Subcutaneous abdominal adipose tissue (tissue), 5 donors: ENCODE measurements around the gene PRDM16.

Source experiments
- H3K27ac ChIP-seq: one replicate; pipeline ENCODE4 v1.7.0; 2013; ENCODE audit warnings: low read depth, mild to moderate bottlenecking, inconsistent platforms, low read length, moderate library complexity
- H3K27me3 ChIP-seq, 5 donors: one replicate each; pipeline ENCODE4 v1.7.0; 2013; ENCODE audit warnings: low read length in 5 of 5, inconsistent platforms in 1 of 5; ENCODE audit not compliant: control insufficient read depth in 5 of 5, insufficient read depth in 4 of 5
- H3K36me3 ChIP-seq, 5 donors: one replicate each; pipeline ENCODE4 v1.7.0; 2013; ENCODE audit warnings: low read length in 5 of 5; ENCODE audit not compliant: control insufficient read depth in 5 of 5, insufficient read depth in 5 of 5
- H3K4me1 ChIP-seq, 5 donors: one replicate each; pipeline ENCODE4 v1.7.0; 2013; ENCODE audit warnings: low read length in 5 of 5, mild to moderate bottlenecking in 3 of 5, moderate library complexity in 1 of 5; ENCODE audit not compliant: control insufficient read depth in 5 of 5, insufficient read depth in 5 of 5
- H3K4me3 ChIP-seq, 5 donors: one replicate each; pipeline ENCODE4 v1.7.0; 2013; ENCODE audit warnings: low read length in 5 of 5, low read depth in 1 of 5
- H3K9ac ChIP-seq, 5 donors: one replicate each; pipeline ENCODE4 v1.7.0; 2013; ENCODE audit warnings: low read length in 5 of 5, mild to moderate bottlenecking in 4 of 5, moderate library complexity in 3 of 5
- H3K9me3 ChIP-seq, 5 donors: one replicate each; pipeline ENCODE4 v1.7.0; 2013; ENCODE audit warnings: low read length in 5 of 5; ENCODE audit not compliant: control insufficient read depth in 5 of 5
- donor health status: healthy.
- donor health status: healthy.
- donor health status: healthy.
- donor health status: healthy.
- donor health status: healthy.

The PRDM16 gene

GRCh38 chr1:3329640-3330281 is 260.8 kb downstream of the PRDM16 start:
- H3K9me3 ChIP-seq = no peaks in the 10 kb centered on the region
- H3K36me3 ChIP-seq = no peaks in the 10 kb centered on the region
- H3K9ac ChIP-seq = no peak overlapping the region
- no peaks in the 10 kb centered on the region for H3K4me1 ChIP-seq
- no peak overlapping the region for H3K27ac ChIP-seq
- H3K27me3 ChIP-seq = peaks cover under 1 to 24% (median 17%) of the 10 kb centered on the region in 5 donors
- no peak overlapping the region for H3K4me3 ChIP-seq

- Histone ChIP-seq H3K9ac (no peak overlapping the region), H3K36me3 (no peaks in the 10 kb centered on the region), H3K9me3 (no peaks in the 10 kb centered on the region), H3K27me3 (peaks cover 0 to 31% (median 14%) of the 10 kb centered on the region in 5 donors), H3K4me3 (no peak overlapping the region), H3K4me1 (no peaks in the 10 kb centered on the region), H3K27ac (no peak overlapping the region)
Measured at GRCh38 chr1:3330771-3331245, 261.8 kb downstream of the PRDM16 start.

- Histone ChIP-seq H3K36me3 (no peaks in the 10 kb centered on the region), H3K9ac (no peak overlapping the region), H3K4me1 (peaks cover 0 to 2% (median 0%) of the 10 kb centered on the region in 5 donors), H3K9me3 (peaks cover 0 to 3% (median 0%) of the 10 kb centered on the region in 5 donors), H3K27ac (no peak overlapping the region), H3K4me3 (no peak overlapping the region), H3K27me3 (peaks cover 0 to 35% (median 14%) of the 10 kb centered on the region in 5 donors)
Measured at GRCh38 chr1:3331564-3331963, 262.6 kb downstream of the PRDM16 start.

- no peak overlapping the region for H3K4me3 ChIP-seq
- no peak overlapping the region for H3K9ac ChIP-seq
- peaks cover 0 to 3% (median 0%) of the 10 kb centered on the region in 5 donors for H3K9me3 ChIP-seq
- H3K4me1 ChIP-seq = peaks cover 0 to 2% (median 0%) of the 10 kb centered on the region in 5 donors
- H3K27ac ChIP-seq = no peak overlapping the region
- H3K27me3 ChIP-seq = peaks cover 0 to 35% (median 14%) of the 10 kb centered on the region in 5 donors
- H3K36me3 ChIP-seq = no peaks in the 10 kb centered on the region
Measured at GRCh38 chr1:3332043-3332442, 263.0 kb downstream of the PRDM16 start.

- Histone ChIP-seq H3K9me3 (peaks cover 0 to 3% (median 0%) of the 10 kb centered on the region in 5 donors), H3K36me3 (no peaks in the 10 kb centered on the region), H3K27me3 (peaks cover 0 to 35% (median 12%) of the 10 kb centered on the region in 5 donors), H3K4me1 (peaks cover 0 to 2% (median 0%) of the 10 kb centered on the region in 5 donors), H3K4me3 (no peak overlapping the region), H3K27ac (no peak overlapping the region), H3K9ac (no peak overlapping the region)
Measured at GRCh38 chr1:3332662-3333061, 263.7 kb downstream of the PRDM16 start.

GRCh38 chr1:3333903-3334302 is 264.9 kb downstream of the PRDM16 start:
- Histone ChIP-seq H3K4me3 (no peak overlapping the region), H3K27ac (no peak overlapping the region), H3K9ac (no peak overlapping the region), H3K36me3 (no peaks in the 10 kb centered on the region), H3K9me3 (peaks cover 0 to 3% (median 0%) of the 10 kb centered on the region in 5 donors), H3K27me3 (peaks cover 1 to 38% (median 13%) of the 10 kb centered on the region in 5 donors), H3K4me1 (peaks cover 0 to 4% (median 0%) of the 10 kb centered on the region in 5 donors)

GRCh38 chr1:3334366-3334765 is 265.4 kb downstream of the PRDM16 start:
- Histone ChIP-seq H3K4me3 (no peak overlapping the region), H3K9ac (no peak overlapping the region), H3K27me3 (peaks cover 5 to 42% (median 18%) of the 10 kb centered on the region in 5 donors), H3K9me3 (peaks cover 0 to 3% (median 0%) of the 10 kb centered on the region in 5 donors), H3K4me1 (peaks cover 0 to 4% (median 0%) of the 10 kb centered on the region in 5 donors), H3K36me3 (no peaks in the 10 kb centered on the region), H3K27ac (no peak overlapping the region)

GRCh38 chr1:3335754-3336640 is 267.0 kb downstream of the PRDM16 start:
- Histone ChIP-seq H3K4me1 (peaks cover 0 to 4% (median 0%) of the 10 kb centered on the region in 5 donors), H3K27ac (no peak overlapping the region)

GRCh38 chr1:3336641-3337630 is 267.9 kb downstream of the PRDM16 start:
- Histone ChIP-seq H3K27ac (no peak overlapping the region), H3K9ac (no peak overlapping the region), H3K36me3 (no peaks in the 10 kb centered on the region), H3K4me3 (no peak overlapping the region), H3K27me3 (peaks cover 5 to 51% (median 33%) of the 10 kb centered on the region in 5 donors), H3K4me1 (peaks cover 0 to 4% (median 0%) of the 10 kb centered on the region in 5 donors), H3K9me3 (peaks cover 0 to 4% (median 2%) of the 10 kb centered on the region in 5 donors)

More at GRCh38 chr1:3335754-3336640, 267.0 kb downstream of the PRDM16 start:
- Histone ChIP-seq H3K9me3 (peaks cover 0 to 3% (median 0%) of the 10 kb centered on the region in 5 donors), H3K36me3 (no peaks in the 10 kb centered on the region), H3K27me3 (peaks cover 5 to 56% (median 31%) of the 10 kb centered on the region in 5 donors), H3K4me3 (no peak overlapping the region), H3K9ac (no peak overlapping the region)
